GM19023 (cell line): ENCODE results near the gene SSBP2.

Experiments used
- ATAC-seq: cut with Tn5 transposase; IDR thresholded peaks from one replicate; pipeline ENCODE4 v1.9.1; 2021; ENCODE audit warnings: mild to moderate bottlenecking, moderate library complexity; ENCODE audit not compliant: unreplicated experiment

The SSBP2 gene

DNA sequence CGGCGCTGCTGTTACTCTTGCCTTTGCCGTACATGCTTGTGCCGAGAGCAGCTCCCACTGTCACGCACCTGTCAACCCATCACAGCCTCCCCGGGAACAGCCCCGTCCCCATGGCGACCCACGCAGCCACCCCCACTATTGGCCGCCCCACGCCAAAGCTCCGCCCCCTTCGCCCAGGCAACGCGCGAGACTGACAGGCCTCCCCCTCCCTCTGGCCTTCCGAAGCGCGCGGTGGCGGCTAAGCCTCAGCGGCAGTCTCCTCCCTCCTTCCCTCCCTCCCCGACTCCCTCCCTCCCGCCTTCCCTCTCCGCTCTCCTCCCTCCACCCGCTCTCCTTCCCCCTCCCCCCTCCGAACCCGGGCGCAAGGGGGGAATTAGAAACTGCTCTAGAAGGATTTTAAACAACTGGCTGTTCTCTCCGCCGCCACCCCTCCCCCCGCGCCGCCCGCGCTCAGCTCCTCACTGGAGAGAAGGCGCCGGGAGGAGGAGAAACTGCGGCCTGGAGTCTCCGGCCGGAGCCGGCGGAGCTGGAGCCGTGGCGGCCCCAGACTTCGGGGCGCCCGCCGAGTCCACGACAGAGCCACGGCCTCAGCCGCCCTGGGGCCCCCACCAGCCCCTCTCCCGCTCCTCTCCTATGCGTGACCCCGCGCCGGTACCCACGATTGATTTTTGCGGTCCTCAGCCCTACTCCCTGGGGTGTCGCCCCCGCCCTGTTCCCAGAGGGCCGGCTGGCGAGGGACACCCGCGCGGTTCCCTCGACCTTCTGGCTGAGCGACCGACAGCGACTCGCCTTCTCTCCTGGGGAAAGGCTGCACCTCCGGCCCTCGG, at the start of gene SSBP2:
TSS of gene SSBP2 (minus strand) at position 89 of the 827 bp plus-strand sequence. CDS start at position 34, 55 bp downstream.
- peak; percentile 77 for ATAC-seq

DNA sequence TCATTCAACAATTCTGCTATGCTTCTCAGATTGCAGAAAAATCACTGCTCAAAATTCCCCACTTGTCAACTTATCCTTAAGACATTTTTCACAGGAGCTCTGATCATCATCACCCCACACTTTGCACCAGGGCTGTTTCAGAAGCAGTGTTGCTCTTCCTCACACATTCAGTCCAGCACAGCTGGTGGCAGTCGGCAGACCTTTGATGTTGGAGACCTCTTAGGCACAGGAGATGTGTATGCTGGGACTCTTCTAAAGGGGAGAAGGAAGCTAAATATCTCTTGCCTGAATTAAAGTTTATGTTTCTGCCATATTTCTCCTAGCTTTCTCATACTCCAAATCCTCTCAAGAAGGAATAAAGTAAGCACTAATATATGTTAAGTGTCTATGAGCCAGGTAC, 44.8 kb upstream of the SSBP2 start:
- no peak for ATAC-seq

DNA sequence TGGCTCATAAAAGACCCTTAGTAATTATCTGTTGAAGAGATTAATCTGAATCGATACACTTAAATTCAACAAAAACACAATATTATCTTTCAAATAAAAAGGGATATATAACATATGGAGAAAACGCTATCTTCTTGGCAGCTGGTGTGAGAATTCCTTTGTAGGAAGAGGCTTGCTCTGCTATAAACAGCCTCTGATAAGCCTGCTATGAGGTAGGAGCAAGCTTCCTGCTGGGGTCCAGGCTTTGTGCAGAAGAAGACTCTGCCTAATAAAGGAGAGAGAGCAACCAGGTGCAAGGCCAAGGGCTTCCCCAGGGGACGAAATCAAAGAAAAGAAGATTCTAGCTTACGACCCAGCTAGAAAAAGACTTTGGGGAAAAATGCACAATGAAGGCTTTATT, 43.3 kb upstream of the SSBP2 start:
- ATAC-seq, result no peak

DNA sequence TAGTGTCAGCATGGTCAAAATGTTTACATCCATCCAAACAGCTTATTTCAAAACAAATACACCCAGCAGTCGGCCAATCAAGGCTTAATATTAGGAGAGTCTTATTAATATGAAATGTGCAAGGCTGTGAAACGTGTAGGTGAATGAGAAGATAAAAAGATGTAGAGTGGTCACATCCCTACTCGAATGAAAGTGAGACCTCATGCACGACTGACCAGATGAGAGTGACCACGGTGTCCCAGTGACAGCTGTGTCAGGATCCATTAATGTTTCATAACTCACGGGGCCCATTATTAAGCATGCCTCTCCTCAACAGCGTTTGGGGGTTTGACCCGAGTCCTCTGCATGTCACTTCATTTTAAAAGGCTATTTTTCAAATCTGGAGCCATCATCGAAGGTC, 39.4 kb upstream of the SSBP2 start:
- no peak for ATAC-seq

DNA sequence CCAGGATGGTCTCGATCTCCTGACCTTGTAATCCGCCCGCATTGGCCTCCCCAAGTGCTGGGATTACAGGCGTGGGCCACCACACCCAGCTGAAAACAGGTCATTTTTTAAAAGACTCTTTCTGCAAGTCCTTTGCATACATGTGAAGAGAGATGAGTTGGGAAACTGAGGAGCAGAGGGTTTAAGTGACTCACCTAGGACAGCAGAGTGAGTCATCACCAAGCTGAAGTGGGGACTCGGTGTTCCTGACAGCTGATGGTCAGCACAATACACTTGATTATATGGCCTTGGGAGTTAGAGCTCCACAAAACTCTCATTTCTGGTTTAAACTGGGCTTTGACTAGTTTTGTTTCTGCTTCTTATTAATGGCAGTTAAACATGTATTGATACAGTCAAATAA, 38.1 kb upstream of the SSBP2 start:
- ATAC-seq, result no peak

DNA sequence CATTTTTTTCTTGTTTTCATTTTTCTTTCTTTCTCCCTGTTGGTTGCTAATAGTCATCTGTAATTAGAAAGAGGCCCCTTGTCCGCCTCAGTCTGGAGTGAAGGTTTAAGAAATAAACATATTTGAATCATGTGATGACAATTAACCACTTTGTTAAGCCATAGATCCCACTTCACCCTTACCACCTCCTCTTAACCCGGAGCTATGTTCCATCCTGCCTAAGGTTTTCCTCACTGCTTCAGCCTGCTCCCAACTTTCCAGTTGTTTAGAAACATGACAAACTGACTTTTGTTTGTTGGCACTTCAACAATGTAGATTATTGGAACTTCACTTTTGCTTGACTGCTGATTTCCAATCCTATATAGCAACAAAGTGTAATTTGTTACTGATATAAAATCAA, 37.4 kb upstream of the SSBP2 start:
- no peak for ATAC-seq

DNA sequence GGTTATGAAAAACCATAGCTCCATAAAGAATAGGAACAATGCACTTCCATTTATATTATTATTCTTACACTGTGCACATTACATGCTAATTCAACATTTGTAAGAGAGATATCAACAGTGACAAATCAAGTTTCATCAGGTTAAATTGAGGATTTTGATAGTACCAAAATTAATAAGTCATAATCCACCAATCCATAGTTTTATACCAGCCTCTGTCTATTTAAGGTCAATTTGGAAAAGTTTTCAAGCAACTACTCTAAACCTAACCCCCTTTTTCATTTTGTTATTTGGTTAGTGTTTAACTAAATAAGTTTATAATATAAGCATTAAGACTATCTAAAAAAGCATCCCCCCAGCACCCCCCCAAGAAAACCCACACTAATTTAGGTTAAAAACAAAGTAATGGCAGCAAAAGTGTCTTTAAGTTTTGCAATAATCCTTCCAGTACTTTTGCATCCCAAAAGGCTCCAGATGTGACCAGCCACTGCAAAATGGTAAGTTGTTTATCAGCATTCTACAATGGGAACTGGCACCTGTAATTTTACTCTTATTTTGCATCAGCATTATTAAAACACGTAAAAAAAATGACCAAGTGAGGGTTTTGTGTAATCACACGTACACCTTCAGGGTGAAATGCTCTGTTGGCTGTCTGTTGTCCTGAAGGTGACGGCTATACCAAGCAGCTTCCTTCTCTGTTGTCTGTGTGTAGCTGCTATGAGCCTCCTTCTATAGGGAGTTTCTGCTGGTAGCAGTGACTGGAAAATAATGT, 36.8 kb upstream of the SSBP2 start:
- ATAC-seq, result no peak

DNA sequence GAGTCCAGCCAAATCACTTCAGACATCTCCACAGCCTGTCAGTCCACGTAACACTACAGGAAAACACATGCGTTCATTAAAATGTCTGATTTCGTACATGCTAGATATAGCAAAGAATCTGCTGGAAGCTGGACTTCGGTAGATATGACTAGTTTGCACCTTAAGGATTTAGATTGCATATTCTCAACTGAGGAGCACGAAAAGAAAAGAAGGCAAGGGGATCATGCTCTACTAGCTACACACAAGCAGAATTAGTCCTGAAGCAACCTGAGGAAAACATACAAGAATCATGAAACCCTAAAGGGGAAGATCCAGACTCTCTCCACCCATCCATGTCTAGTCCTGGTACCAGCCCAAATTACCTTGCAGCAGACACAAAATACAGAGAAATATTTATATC, 36.1 kb upstream of the SSBP2 start:
- no peak for ATAC-seq

DNA sequence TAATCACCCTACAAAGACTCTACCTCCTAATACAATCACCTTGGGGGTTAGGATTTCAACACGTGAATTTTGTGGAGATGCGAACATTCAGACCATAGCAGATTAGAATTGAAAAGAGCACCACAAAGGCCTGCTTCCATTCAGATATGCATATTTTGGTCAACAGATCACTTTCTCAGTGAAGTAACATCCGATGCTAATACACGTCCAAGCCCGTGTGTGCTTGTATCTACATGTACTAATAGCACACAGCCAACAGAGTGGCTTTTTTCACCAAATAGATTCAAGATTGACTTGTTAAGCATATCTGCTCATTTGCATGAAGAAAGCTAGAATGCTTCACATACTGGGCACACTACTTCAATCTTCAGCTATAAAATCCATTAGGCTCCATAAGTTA, 35.6 kb upstream of the SSBP2 start:
- ATAC-seq, result no peak

DNA sequence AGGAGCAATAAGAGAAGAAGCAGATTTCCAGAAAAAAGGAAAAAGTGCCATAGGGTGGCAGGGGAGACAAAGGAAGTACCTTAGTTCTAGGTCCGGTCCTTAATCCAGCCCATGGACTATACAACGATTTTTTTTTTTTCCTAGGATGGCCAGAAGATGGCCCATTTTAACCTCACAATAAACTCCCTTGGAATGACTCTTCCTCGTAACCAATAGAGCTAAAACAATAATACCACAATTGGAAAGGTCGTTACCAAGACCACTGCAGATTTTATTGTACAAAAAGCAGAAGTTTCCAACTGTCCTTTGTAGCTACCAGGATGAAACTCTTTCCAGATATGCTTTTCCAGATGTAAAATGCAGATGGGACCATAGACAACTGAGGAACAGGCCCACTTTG, 34.4 kb upstream of the SSBP2 start:
- ATAC-seq, result no peak

DNA sequence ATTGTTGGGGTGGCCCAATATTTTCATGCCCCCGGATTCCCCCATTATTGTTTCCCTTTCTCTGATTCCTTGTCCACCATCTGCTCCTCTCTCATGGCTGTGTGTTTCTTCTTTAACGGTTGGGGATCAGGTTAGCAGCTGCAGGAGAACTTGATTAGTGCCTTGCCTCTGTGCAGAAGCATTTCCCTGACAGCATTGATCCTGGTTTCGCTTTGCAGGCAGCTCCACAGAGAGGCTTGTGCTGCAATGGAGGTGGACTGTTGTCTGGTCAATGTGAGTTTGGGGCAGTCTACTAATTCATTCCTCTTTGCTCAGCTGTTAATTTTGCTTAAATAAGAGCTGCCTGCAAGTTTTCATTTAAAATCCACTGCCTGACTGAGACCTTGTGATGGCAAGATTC, 32.5 kb upstream of the SSBP2 start:
- no peak for ATAC-seq

DNA sequence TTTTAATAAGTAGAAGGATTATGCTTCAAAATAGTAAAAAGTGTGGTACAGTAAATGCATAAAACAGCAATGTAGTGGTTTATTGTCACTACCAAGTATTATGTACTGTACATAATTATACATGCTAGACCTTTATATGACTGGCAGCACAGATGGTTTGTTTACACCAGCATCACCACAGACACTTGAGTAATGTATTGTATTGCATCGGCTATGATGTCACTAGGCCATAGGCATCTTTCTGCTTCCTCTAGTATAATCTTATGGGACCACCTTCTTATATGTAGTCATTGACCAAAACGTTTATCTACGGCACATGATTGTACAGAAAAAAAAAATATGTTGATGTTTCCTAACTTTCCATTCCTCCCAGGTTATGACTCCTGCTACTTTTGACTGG, 31.9 kb upstream of the SSBP2 start:
- no peak for ATAC-seq

DNA sequence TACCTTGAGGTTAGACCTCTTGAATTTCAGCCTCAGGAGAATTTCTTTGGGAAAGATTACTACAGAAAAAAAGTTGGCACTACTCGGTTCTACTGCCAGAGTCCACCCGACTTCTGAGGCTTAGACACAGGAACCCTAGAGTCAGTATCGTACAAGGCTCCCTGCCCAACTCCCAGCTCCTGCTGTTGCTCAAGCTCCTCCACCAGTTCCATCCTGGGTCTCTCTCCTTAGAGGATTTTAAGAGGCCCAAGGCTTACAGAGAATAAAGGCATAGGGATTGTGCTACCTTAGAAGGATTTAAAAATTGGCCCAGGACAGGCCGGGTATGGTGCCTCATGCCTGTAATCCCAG, 29.0 kb upstream of the SSBP2 start:
- no peak for ATAC-seq

DNA sequence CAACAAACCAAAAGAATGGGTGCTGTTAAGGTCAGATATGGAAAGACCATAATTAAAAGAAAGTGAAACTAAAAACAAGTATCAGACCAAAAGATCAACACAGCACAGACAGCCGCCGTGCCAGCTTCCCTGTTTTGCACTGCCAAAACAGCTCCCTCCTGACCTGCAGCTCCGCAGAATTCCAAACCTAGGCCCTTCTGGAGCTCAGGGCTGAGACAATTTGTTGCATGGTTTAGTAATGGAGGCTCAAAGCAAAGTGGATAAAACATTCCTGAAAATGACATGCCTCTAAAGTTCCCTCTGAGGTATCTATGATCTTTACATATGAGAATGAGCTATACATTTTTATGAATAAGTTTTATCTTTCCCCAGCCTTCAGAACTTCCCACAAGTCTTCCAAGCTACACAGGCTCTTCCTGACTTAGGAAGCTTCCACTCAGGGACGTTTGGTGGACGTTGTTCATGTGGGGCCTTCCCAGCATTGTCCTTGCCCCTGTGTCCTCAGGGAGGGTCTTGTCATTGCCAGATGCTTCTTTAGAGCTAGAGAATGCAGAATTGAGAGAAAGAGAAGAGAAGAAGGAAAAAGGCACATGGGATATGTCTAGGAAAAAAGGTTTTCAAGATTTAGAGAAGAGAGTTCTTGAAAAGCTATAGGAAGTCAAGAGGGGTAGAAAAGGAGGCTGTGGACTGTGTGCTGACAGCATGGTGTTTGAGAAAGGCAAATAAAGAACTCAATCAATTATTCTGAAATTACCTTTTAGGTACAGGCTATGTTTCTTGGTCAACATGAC, 28.4 kb upstream of the SSBP2 start:
- peak; percentile 81 for ATAC-seq

DNA sequence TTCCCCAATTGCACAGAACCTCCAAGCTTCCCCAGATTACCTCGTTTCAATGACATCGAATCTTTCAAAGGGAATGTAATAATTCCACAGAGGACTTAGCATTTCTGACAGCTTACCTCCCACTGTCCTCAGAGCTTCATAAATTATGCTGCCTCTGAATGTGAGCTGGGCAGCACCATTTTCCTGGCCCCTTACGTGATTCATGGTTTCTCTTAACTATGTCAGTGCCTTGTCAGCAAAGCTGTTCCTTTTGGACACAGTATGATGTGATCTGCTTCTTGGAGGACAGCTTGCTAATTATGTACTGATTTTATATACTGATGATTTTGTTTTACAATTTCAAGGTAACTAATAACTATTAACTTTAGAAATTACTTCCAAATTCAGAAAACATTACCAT, 27.7 kb upstream of the SSBP2 start:
- no peak for ATAC-seq

DNA sequence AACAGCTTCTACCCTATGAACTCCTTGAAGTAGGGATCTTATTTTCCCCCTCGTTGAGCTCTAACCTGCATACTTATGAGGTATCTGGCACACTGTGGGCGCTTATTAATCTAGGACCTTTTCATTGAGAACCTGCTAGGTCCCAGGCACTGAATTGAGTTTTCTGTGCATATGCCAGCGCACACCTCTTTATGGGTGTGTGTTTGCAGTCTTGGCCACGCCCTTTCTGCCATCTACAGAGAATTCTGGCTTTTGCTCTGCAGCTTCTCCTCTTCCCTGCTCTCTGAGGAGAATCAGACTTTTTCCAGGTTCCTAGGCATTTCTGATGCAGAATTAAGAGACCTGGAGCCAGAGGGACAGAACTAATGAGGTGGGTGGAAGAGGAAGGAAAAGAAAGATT, 25.4 kb upstream of the SSBP2 start:
- no peak for ATAC-seq

DNA sequence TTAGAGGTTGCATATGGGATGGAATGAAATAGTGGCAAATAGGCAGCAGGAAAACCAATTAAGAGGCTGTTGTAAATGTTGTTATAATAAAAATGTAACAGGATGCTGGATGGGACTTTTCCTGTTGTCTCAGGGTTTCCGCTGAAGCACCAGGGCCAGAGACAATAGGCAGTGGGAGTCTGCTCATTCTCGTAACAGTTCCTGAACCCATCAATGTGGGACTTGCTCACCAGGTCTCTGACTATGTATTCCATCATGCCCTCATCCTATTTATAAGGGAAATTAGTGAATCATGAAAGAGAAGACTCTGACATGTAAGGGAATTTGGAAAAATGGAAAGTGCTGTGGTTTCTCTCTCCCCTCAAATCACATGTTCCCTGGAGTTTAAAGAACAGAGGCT, 23.5 kb upstream of the SSBP2 start:
- ATAC-seq, result no peak

DNA sequence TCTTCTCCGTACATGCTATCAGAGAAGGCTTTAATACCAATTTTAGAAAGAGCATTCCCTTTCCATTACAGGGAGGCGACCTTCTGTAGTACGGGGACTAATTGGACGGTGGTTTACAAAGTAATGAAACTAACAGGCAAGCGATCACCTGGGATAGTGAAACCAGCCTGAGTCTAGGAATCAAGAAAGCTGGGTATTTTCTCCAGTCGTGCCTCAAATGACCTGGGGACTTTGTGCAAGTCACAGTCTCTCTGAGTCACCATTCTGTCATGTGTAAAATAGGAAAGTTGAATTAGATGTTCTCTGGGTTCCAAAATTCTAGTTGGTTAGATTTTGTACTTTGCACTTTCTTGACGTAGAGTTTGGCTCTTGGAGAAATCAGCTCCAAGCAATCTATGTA, 22.7 kb upstream of the SSBP2 start:
- ATAC-seq, result no peak

DNA sequence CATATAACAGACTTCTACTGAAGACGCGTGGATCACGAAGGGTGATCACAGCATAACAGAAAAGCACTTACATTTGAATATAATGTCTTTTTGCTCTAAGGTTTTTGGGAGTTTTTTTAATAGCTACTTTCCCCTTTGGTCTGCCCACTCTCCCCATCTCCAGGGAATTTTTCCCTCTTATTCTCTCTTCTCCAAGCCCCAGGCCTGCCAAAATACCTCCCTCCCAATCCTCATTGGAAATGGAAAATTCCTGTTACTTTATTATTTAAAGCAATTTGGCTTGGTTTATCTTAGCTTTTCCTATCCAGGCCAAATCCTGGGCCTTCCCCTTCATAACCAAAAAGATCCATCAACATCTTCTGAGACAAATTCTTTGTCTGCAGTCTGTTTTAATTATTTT, 22.3 kb upstream of the SSBP2 start:
- ATAC-seq, result no peak

DNA sequence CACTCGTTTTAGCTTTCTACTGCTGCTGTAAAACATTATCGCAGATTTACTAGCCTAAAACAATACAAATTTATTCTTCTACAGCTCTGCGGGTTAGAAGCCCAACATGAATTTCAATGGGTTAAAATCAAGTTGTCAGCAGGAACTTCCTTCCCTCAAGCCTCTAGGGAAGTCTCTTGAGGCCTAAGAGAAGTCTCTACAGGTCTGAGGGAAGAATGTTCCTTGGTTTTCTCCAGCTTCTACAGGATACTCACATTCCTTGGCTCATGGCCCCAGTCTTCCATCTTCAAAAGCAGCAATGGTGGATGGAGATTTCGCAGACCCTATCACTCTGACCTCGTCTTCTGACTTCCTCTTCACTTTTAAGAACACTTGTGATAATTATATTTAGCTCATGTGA, 21.6 kb upstream of the SSBP2 start:
- no peak for ATAC-seq

DNA sequence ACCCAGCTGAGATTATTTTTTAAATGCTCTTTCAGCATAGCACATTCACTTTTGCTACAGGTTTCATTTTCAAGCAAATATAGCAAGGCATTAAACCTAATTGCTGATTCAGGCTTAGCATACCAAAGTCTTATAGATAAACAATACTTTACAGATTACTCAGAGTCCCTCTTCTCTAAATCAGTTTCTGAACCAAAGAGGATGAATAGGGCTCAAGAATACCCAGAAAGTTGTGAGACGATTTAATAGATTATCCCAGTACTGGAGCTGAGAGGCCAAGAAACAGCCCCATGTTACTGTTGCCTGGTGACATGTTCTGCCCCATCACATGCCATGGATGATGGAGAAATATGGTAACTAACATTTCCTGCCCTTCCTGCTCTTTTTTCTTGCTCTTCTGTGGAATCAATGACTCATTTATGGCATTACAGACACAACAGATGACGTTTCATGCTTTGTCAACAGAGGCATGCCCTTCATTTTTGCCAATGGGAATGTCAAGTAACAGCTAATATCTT, 18.1 kb upstream of the SSBP2 start:
- no peak for ATAC-seq

DNA sequence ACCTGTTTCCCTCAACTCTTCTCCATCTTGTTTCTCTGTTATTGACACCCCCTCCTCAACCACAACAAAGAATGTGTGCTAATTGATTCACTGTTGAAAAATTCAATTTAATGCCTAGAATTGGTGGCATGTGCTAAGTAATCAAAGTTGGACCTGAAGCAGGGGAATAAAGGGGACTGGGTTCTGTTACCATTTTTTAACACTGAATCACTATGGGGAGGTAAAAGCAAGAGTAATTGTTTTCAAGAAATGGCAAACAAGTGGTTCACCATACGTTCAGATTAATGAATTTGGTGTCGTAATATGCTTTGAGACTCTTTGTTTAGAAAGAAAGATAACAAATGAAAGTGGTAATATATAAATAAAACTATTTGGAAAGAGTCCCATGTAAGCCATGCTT, 17.0 kb upstream of the SSBP2 start:
- ATAC-seq, result no peak
